G401 (cell line): ENCODE results near the gene RASSF1. TPM values are rescaled to one million over a fixed set of nuclear protein-coding genes. Genes with fewer than 3 reads are reported as not detected.

Experiments used
- DNase-seq: peaks from one replicate; pipeline ENCODE4 v3.0.0-alpha.2; 2015; ENCODE audit warnings: low spot score
- in situ Hi-C: cut with HindIII; loops from 2 replicates; pipeline ENCODE4 v1.10.0; 2016; ENCODE audit warnings: low sequenced_read_pairs, mixed read lengths
- total RNA-seq: library from RNA; depleted of rRNA; stranded (reverse); fragments of >200 nt; shearing (Covaris generic); gene quantifications from 2 replicates; pipeline ENCODE4 v1.2.3, GENCODE V29; 2014

Gene RASSF1
- total RNA-seq, 1 experiment from 2014 or later: 23.2 TPM

- in situ Hi-C loops: no loop called here
- DNase-seq: no peak
Observed at GRCh38 chr3:50369012-50369670, 28.5 kb upstream of the RASSF1 start.

GRCh38 chr3:50365842-50366220 lies 25.2 kb upstream of the RASSF1 start:
- in situ Hi-C loops: no loop called here

GRCh38 chr3:50365080-50365841 lies 24.6 kb upstream of the RASSF1 start:
- in situ Hi-C loops: no loop called here
- peak; percentile 26 for DNase-seq

More at GRCh38 chr3:50365842-50366220, 25.2 kb upstream of the RASSF1 start:
- no peak for DNase-seq

GRCh38 chr3:50364573-50365079 lies 24.0 kb upstream of the RASSF1 start:
- in situ Hi-C loops: no loop called here
- DNase-seq: no peak

- no peak for DNase-seq
- in situ Hi-C loops: loop anchor here (10.0 kb wide), 2 partner anchors 95 to 175 kb away; partner anchors contain the start of gene SEMA3B
Observed at GRCh38 chr3:50359760-50360110, 19.1 kb upstream of the RASSF1 start.

- in situ Hi-C loops: loop anchor here (10.0 kb wide), 2 partner anchors 94 to 176 kb away; partner anchors contain the start of gene SEMA3B
- DNase-seq: peak; percentile 100
Observed at GRCh38 chr3:50358911-50359759, 18.5 kb upstream of the RASSF1 start, which contains the start of gene TMEM115. TSS of gene TMEM115 (minus strand) at chr3:50359521. CDS start at chr3:50359063, 458 bp downstream.

GRCh38 chr3:50358355-50358910 lies 17.8 kb upstream of the RASSF1 start:
- in situ Hi-C loops: loop anchor here (10.0 kb wide), 2 partner anchors 94 to 176 kb away; partner anchors contain the start of gene SEMA3B
- no peak for DNase-seq

- in situ Hi-C loops: loop anchor here (10.0 kb wide), 2 partner anchors 93 to 177 kb away; partner anchors contain the start of gene SEMA3B
- no peak for DNase-seq
Observed at GRCh38 chr3:50357481-50357880, 16.8 kb upstream of the RASSF1 start.

GRCh38 chr3:50356553-50356952 lies 15.9 kb upstream of the RASSF1 start:
- in situ Hi-C loops: loop anchor here (10.0 kb wide), 2 partner anchors 92 to 178 kb away; partner anchors contain the start of gene SEMA3B
- DNase-seq: peak; percentile 32

GRCh38 chr3:50355829-50356552 lies 15.4 kb upstream of the RASSF1 start:
- DNase-seq: no peak

GRCh38 chr3:50354850-50355249 lies 14.2 kb upstream of the RASSF1 start:
- DNase-seq: no peak
- in situ Hi-C loops: loop anchor here (10.0 kb wide), 2 partner anchors 90 to 180 kb away; partner anchors contain the start of gene SEMA3B

More at GRCh38 chr3:50355829-50356552, 15.4 kb upstream of the RASSF1 start:
- in situ Hi-C loops: loop anchor here (10.0 kb wide), 2 partner anchors 91 to 179 kb away; partner anchors contain the start of gene SEMA3B

- no peak for DNase-seq
- in situ Hi-C loops: loop anchor here (10.0 kb wide), 2 partner anchors 89 to 181 kb away; partner anchors contain the start of gene SEMA3B
Observed at GRCh38 chr3:50354186-50354764, 13.6 kb upstream of the RASSF1 start.

- no peak for DNase-seq
- in situ Hi-C loops: loop anchor here (10.0 kb wide), 2 partner anchors 89 to 181 kb away; partner anchors contain the start of gene SEMA3B
Observed at GRCh38 chr3:50353245-50354004, 12.8 kb upstream of the RASSF1 start.

- in situ Hi-C loops: loop anchor here (10.0 kb wide), 2 partner anchors 88 to 182 kb away; partner anchors contain the start of gene SEMA3B
- DNase-seq: no peak
Observed at GRCh38 chr3:50352781-50353180, 12.1 kb upstream of the RASSF1 start.

GRCh38 chr3:50351323-50351697 lies 10.7 kb upstream of the RASSF1 start:
- in situ Hi-C loops: loop anchor here (10.0 kb wide), 2 partner anchors 87 to 183 kb away; partner anchors contain the start of gene SEMA3B
- no peak for DNase-seq

- in situ Hi-C loops: loop anchor here (10.0 kb wide), 2 partner anchors 86 to 184 kb away; partner anchors contain the start of gene SEMA3B
- DNase-seq: peak; percentile 97
Observed at GRCh38 chr3:50350527-50351322, 10.1 kb upstream of the RASSF1 start, which contains the start of the genes CYB561D2 and NPRL2. TSS of gene CYB561D2 (plus strand) at chr3:50350862. CDS start at chr3:50351434, 572 bp downstream. TSS of gene NPRL2 (minus strand) at chr3:50350775. CDS start at chr3:50350652, 123 bp downstream.
